ENCODE measurements around the gene RCAN2.

GRCh38 chr6:46271728-46272127 is 219.5 kb downstream of the RCAN2 start:
- no peak for TF ChIP-seq CTCF (IDR thresholded peaks at IDR 0.05)
- TF ChIP-seq POLR2AphosphoS5 (IDR thresholded peaks at IDR 0.05) = no peak
- TF ChIP-seq POLR2A (IDR thresholded peaks at IDR 0.05) = no peak
